K562 (cell line): ENCODE results near the gene SLC7A6. TPM values are rescaled to one million over a fixed set of nuclear protein-coding genes. Genes with fewer than 3 reads are reported as not detected.

Source experiments
- ATF1 ChIP-seq, 2 experiments: fragments of 450-650 bp in 1 of 2; IDR thresholded peaks; 2 replicates each; pipeline ENCODE4 v1.6.1; 2016; ENCODE audit warnings: missing compliant biosample characterization in 1 of 2, missing genetic modification characterization in 1 of 2
- KDM1A ChIP-seq, 2 experiments: fragments of 450-650 bp; IDR thresholded peaks; 2 replicates each; pipeline ENCODE4 v1.6.1; 2016; ENCODE audit warnings: mild to moderate bottlenecking in 2 of 2
- SMAD3 ChIP-seq: fragments of 450-650 bp; formaldehyde crosslinking; conservative IDR thresholded peaks from 2 replicates; pipeline ENCODE4 v1.4.0; 2020; ENCODE audit warnings: mild to moderate bottlenecking
- ZFP36 ChIP-seq: fragments of 150-350 bp; IDR thresholded peaks from 2 replicates; pipeline ENCODE4 v1.6.1; 2018; ENCODE audit warnings: low read length, low read depth; ENCODE audit not compliant: partially characterized antibody
- polyA plus RNA-seq, 8 experiments: library from polyadenylated mRNA; depleted of rRNA in 4 of 8; stranded (reverse) in 5 of 8; unstranded in 3 of 8; fragments of >200 nt; fragmentation: Nextera tagmentation in 2 of 8; fragmentation: Illumina TruSeq in 1 of 8; extraction: Ambion mirVana in 2 of 8; extraction: Trizol in 1 of 8; gene quantifications; 2 replicates each; pipeline versions ENCODE4 v1.2.1 to v1.2.3, GENCODE V29; 2011 to 2014; ENCODE audit warnings: inconsistent platforms in 1 of 8, missing spikeins in 1 of 8
- total RNA-seq, 7 experiments: library from RNA; depleted of rRNA in 6 of 7; stranded (reverse); fragments of >200 nt in 6 of 7; fragmentation: Illumina TruSeq in 2 of 7; extraction: Trizol in 2 of 7; gene quantifications; 2 replicates each; pipeline versions ENCODE4 v1.2.1 to v1.2.3, GENCODE V29; 2011 to 2021; ENCODE audit warnings: low replicate concordance in 1 of 7
- TF ChIP-seq, protein P1 (sequence below), 2 experiments: fragments of 450-650 bp; IDR thresholded peaks; 2 replicates each; pipeline ENCODE4 v1.6.1; 2016; ENCODE audit warnings: mild to moderate bottlenecking in 2 of 2, borderline replicate concordance in 1 of 2, low read depth in 1 of 2, moderate library complexity in 1 of 2
- TF ChIP-seq, protein P2 (sequence below): fragments of 450-650 bp; formaldehyde crosslinking; IDR thresholded peaks from 2 replicates; pipeline ENCODE4 v1.4.0; 2020; ENCODE audit warnings: mild to moderate bottlenecking, moderate library complexity
- TF ChIP-seq, protein P3 (sequence below): fragments of 250-450 bp; sonication (Bioruptor Pico); IDR thresholded peaks from 2 replicates; pipeline ENCODE4 v1.9.0; 2021; ENCODE audit warnings: mild to moderate bottlenecking, inconsistent platforms
- TF ChIP-seq, protein P4 (sequence below): sonication (generic); formaldehyde crosslinking; IDR thresholded peaks from 2 replicates; pipeline ENCODE4 v1.8.1; 2023; ENCODE audit warnings: missing genetic modification reagents, mild to moderate bottlenecking, borderline replicate concordance

Gene SLC7A6
- total and polyA plus RNA-seq, 9 of the 15 experiments (the other 6 are each of a cell fraction or from before 2014, with no cell fraction given) = 12.6 to 60.1 (median 29.8) TPM

DNA sequence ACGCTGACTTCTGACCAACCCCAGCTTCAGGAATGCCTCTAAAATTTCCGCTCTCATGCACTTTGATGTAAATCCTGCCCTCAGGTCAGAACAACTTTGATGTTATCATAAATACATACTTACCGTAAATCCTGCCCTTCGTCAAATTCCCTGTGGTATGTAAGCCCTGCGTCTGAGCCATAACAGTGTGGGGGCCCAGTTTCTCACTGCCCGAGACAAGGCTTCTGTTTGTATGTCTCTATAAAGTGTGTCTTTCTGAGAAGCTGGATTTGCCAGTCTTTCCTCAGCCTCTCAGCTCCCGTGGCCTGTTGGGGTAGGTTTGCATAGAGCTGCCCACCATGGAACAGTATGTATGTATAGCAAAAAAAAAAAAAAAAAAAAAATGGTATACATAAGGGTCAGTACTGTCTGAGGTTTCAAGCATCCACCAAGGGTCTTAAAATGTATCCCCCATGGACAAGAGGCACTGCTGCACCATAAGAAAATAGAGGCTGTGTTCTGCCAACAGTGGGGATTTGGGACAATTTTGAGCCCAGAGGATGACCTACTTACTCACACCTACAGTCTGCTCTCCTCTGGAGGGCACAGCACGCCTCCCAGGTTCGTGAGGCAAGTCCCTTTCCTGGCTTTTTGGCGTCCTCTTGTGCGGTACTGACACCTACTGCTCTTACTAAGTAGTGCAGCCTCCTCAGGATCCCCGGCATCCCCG is 64.0 kb downstream of the SLC7A6 start (continued):
- TF ChIP-seq, protein P1, sequence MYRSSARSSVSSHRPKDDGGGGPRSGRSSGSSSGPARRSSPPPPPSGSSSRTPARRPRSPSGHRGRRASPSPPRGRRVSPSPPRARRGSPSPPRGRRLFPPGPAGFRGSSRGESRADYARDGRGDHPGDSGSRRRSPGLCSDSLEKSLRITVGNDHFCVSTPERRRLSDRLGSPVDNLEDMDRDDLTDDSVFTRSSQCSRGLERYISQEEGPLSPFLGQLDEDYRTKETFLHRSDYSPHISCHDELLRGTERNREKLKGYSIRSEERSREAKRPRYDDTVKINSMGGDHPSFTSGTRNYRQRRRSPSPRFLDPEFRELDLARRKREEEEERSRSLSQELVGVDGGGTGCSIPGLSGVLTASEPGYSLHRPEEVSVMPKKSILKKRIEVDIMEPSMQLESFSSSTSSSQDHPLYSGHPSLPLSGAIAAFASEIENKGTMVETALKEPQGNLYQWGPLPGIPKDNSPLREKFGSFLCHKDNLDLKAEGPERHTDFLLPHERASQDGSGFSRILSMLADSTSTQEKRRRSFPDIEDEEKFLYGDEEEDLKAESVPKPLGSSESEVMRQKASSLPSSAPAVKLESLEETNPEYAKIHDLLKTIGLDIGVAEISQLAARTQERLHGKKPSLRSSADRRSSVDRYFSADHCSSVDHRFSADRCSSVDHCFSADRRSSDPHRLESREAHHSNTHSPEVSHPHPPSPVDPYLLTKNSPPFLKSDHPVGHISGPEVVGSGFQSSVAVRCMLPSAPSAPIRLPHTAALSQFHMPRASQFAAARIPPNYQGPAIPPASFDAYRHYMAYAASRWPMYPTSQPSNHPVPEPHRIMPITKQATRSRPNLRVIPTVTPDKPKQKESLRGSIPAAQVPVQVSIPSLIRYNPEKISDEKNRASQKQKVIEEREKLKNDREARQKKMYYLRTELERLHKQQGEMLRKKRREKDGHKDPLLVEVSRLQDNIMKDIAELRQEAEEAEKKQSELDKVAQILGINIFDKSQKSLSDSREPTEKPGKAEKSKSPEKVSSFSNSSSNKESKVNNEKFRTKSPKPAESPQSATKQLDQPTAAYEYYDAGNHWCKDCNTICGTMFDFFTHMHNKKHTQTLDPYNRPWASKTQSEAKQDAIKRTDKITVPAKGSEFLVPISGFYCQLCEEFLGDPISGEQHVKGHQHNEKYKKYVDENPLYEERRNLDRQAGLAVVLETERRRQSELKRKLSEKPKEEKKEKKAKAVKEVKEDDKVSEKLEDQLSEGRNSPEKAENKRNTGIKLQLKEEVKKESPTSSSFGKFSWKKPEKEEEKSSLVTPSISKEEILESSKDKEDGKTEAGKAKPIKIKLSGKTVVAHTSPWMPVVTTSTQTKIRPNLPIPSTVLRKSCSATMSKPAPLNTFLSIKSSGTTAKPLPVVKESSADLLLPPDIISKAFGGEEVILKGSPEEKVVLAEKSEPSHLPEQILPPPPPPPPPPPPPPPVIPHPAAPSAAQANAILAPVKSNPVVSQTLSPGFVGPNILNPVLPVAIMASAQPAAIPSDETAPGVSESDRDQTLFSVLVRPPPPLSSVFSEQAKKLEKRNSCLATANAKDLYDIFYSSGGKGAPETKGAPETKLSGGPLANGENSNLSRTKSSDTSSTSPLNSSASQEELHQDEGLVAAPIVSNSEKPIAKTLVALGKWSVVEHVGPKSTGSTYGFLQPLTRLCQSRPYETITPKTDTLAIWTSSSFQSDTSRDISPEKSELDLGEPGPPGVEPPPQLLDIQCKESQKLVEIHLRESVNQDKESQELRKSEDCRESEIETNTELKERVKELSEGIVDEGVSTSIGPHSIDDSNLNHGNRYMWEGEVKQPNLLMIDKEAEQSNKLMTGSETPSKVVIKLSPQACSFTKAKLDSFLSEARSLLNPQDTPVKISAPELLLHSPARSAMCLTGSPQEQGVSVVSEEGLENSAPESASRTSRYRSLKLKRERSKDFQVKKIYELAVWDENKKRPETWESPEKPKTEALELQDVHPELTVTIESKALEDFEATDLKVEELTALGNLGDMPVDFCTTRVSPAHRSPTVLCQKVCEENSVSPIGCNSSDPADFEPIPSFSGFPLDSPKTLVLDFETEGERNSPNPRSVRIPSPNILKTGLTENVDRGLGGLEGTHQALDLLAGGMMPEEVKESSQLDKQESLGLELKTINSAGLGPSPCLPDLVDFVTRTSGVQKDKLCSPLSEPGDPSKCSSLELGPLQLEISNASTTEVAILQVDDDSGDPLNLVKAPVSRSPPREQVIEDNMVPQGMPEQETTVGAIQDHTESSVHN (IDR thresholded peaks at IDR 0.05; ENCODE audit: borderline replicate concordance in 1 of 2, low read depth in 1 of 2) = no peak
- TF ChIP-seq ATF1 (CRISPR knock-in tag; IDR thresholded peaks at IDR 0.05) (no peak), ATF1 (tag; IDR thresholded peaks at IDR 0.05) (no peak), SMAD3 (CRISPR knock-in tag) (0 out of 2 replicates have a peak, but pooled peaks have one; percentile 25), ZFP36 (peak; percentile 59), KDM1A (IDR thresholded peaks at IDR 0.05) (no peak)
- TF ChIP-seq, protein P2, sequence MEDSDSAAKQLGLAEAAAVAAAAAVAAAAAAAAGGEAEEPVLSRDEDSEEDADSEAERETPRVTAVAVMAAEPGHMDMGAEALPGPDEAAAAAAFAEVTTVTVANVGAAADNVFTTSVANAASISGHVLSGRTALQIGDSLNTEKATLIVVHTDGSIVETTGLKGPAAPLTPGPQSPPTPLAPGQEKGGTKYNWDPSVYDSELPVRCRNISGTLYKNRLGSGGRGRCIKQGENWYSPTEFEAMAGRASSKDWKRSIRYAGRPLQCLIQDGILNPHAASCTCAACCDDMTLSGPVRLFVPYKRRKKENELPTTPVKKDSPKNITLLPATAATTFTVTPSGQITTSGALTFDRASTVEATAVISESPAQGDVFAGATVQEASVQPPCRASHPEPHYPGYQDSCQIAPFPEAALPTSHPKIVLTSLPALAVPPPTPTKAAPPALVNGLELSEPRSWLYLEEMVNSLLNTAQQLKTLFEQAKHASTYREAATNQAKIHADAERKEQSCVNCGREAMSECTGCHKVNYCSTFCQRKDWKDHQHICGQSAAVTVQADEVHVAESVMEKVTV (CRISPR knock-in tag) = peak; percentile 90
- TF ChIP-seq, protein P3, sequence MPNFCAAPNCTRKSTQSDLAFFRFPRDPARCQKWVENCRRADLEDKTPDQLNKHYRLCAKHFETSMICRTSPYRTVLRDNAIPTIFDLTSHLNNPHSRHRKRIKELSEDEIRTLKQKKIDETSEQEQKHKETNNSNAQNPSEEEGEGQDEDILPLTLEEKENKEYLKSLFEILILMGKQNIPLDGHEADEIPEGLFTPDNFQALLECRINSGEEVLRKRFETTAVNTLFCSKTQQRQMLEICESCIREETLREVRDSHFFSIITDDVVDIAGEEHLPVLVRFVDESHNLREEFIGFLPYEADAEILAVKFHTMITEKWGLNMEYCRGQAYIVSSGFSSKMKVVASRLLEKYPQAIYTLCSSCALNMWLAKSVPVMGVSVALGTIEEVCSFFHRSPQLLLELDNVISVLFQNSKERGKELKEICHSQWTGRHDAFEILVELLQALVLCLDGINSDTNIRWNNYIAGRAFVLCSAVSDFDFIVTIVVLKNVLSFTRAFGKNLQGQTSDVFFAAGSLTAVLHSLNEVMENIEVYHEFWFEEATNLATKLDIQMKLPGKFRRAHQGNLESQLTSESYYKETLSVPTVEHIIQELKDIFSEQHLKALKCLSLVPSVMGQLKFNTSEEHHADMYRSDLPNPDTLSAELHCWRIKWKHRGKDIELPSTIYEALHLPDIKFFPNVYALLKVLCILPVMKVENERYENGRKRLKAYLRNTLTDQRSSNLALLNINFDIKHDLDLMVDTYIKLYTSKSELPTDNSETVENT (CRISPR knock-in tag) = no peak
- TF ChIP-seq, protein P4, sequence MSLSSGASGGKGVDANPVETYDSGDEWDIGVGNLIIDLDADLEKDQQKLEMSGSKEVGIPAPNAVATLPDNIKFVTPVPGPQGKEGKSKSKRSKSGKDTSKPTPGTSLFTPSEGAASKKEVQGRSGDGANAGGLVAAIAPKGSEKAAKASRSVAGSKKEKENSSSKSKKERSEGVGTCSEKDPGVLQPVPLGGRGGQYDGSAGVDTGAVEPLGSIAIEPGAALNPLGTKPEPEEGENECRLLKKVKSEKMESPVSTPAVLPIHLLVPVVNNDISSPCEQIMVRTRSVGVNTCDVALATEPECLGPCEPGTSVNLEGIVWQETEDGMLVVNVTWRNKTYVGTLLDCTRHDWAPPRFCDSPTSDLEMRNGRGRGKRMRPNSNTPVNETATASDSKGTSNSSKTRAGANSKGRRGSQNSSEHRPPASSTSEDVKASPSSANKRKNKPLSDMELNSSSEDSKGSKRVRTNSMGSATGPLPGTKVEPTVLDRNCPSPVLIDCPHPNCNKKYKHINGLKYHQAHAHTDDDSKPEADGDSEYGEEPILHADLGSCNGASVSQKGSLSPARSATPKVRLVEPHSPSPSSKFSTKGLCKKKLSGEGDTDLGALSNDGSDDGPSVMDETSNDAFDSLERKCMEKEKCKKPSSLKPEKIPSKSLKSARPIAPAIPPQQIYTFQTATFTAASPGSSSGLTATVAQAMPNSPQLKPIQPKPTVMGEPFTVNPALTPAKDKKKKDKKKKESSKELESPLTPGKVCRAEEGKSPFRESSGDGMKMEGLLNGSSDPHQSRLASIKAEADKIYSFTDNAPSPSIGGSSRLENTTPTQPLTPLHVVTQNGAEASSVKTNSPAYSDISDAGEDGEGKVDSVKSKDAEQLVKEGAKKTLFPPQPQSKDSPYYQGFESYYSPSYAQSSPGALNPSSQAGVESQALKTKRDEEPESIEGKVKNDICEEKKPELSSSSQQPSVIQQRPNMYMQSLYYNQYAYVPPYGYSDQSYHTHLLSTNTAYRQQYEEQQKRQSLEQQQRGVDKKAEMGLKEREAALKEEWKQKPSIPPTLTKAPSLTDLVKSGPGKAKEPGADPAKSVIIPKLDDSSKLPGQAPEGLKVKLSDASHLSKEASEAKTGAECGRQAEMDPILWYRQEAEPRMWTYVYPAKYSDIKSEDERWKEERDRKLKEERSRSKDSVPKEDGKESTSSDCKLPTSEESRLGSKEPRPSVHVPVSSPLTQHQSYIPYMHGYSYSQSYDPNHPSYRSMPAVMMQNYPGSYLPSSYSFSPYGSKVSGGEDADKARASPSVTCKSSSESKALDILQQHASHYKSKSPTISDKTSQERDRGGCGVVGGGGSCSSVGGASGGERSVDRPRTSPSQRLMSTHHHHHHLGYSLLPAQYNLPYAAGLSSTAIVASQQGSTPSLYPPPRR = no peak
